Lower leg skin (tissue), 4 donors: ENCODE results near the gene CXXC5. TPM values are rescaled to one million over a fixed set of nuclear protein-coding genes. Genes with fewer than 3 reads are reported as not detected.

ENCODE experiments used
- DNase-seq, 2 donors: peaks; one replicate each; pipeline ENCODE4 v3.0.0-alpha.2; 2019; ENCODE audit warnings: low spot score in 2 of 2
- H3K4me3 ChIP-seq: fragments of 200-600 bp; sonication (generic); 2 replicates; pipeline ENCODE4 v1.5.1; 2017; ENCODE audit warnings: mild to moderate bottlenecking, low read depth; ENCODE audit not compliant: poor library complexity, severe bottlenecking
- CTCF ChIP-seq, 3 donors: fragments of 450-650 bp; IDR thresholded peaks; one replicate each; pipeline ENCODE4 v1.5.1; 2016; ENCODE audit warnings: antibody characterized with exemption in 3 of 3, mild to moderate bottlenecking in 3 of 3, moderate library complexity in 2 of 3
- POLR2A ChIP-seq, 2 donors: fragments of 450-650 bp; IDR thresholded peaks; one replicate each; pipeline ENCODE4 v1.6.1; 2016 to 2017; ENCODE audit warnings: antibody characterized with exemption in 2 of 2, mild to moderate bottlenecking in 1 of 2, moderate library complexity in 1 of 2
- WGBS, 2 donors: methylation state at CpG; one replicate each; pipeline ENCODE4 v1.1.5; 2018; 5-methylcytosine and 5-hydroxymethylcytosine counted together
- intact Hi-C: fragments of 100-400 bp; cut with DNase I; formaldehyde crosslinking; loops from one replicate; pipeline ENCODE4 v1.15.0; 2023; ENCODE audit warnings: low total_unique reads
- total RNA-seq, 4 donors: library from RNA; depleted of rRNA; stranded (reverse); fragments of >200 nt; gene quantifications; one replicate each; pipeline ENCODE4 v1.1.0, GENCODE V29; 2016

CXXC5 gene
- total RNA-seq, 4 donors from 2014 or later: 36.4 to 69.3 (median 45.2) TPM

- intact Hi-C loops: no loop called here
These were observed 32.4 kb downstream of the CXXC5 start for GRCh38 chr5:139680368-139681111.

GRCh38 chr5:139681112-139681458 lies 32.9 kb downstream of the CXXC5 start:
- intact Hi-C loops: no loop called here
- no peak for TF ChIP-seq CTCF (IDR thresholded peaks at IDR 0.05)
- no peak for TF ChIP-seq POLR2A (IDR thresholded peaks at IDR 0.05)
- WGBS, 2 donors: 96 to 97% methylated on average over 22 of the region's 22 CpGs
- no peak overlapping the region for H3K4me3 ChIP-seq
- no peak for DNase-seq

More at GRCh38 chr5:139680368-139681111, 32.4 kb downstream of the CXXC5 start:
- no peak for DNase-seq
- no peak overlapping the region for H3K4me3 ChIP-seq
- 93% methylated on average over 24 to 36 of the region's 36 CpGs for WGBS, 2 donors
- no peak for TF ChIP-seq POLR2A (IDR thresholded peaks at IDR 0.05)
- TF ChIP-seq CTCF (IDR thresholded peaks at IDR 0.05): no peak

- TF ChIP-seq CTCF (IDR thresholded peaks at IDR 0.05): no peak
- no peak for TF ChIP-seq POLR2A (IDR thresholded peaks at IDR 0.05)
- no peak overlapping the region for H3K4me3 ChIP-seq
- no peak for DNase-seq
- intact Hi-C loops: no loop called here
These were observed 33.3 kb downstream of the CXXC5 start for GRCh38 chr5:139681466-139681865.

- no peak for DNase-seq
- TF ChIP-seq POLR2A (IDR thresholded peaks at IDR 0.05) (no peak), CTCF (IDR thresholded peaks at IDR 0.05) (no peak)
- intact Hi-C loops: no loop called here
- WGBS, 2 donors: 86 to 91% methylated on average over 28 to 29 of the region's 29 CpGs
- H3K4me3 ChIP-seq: no peak overlapping the region
These were observed 34.1 kb downstream of the CXXC5 start for GRCh38 chr5:139682016-139682975.

- TF ChIP-seq CTCF (IDR thresholded peaks at IDR 0.05) (no peak), POLR2A (IDR thresholded peaks at IDR 0.05) (no peak)
- H3K4me3 ChIP-seq: no peak overlapping the region
- DNase-seq: no peak
- 70% methylated on average over 20 of the region's 20 CpGs for WGBS, 2 donors
- intact Hi-C loops: no loop called here
These were observed 35.4 kb downstream of the CXXC5 start for GRCh38 chr5:139683295-139684271.
